K562 (cell line): ENCODE data around the gene RNASEH1. TPM values are rescaled to one million over a fixed set of nuclear protein-coding genes. Genes with fewer than 3 reads are reported as not detected.

ENCODE experiments used
- ATAC-seq: fragments of 200-7000 bp; cut with Tn5 transposase; 3 replicates; pipeline ENCODE4 v1.9.1; 2020; ENCODE audit warnings: moderate library complexity
- BruUV-seq: library from RNA; stranded (reverse); fragments of 400-500 nt; replicated peaks from 2 replicates; lab custom pipeline; 2021; lab: Mats Ljungman, UMichigan
- CTCF ChIA-PET: fragments of 300-600 bp; formaldehyde crosslinking; extraction: SDS; loops from one replicate; lab custom pipeline; 2021; ENCODE audit warnings: low intra/inter-chr PET ratio; lab: Yijun Ruan, JAX
- POLR2A ChIA-PET: fragments of 300-600, 350-650 bp; sonication (Branson Sonifier 250); formaldehyde crosslinking; extraction: SDS; loops from one replicate; lab custom pipeline; 2021; ENCODE audit warnings: antibody characterized with exemption, inconsistent platforms; lab: Yijun Ruan, JAX
- DNase-seq, 4 experiments: peaks; one replicate each; pipeline versions ENCODE4 v3.0.0 to v3.0.0-alpha.2; 2011 to 2018; ENCODE audit warnings: low spot score in 3 of 4, mixed read lengths in 3 of 4; ENCODE audit errors: extremely low read depth in 1 of 4
- FAIRE-seq: peaks from 2 replicates; lab custom pipeline; 2011; peaks lifted over from hg19 to GRCh38; lab: Jason Lieb, UNC
- H2AFZ ChIP-seq: 2 replicates; pipeline ENCODE4 v1.6.0; 2011; ENCODE audit warnings: low read depth, low read length, control low read depth, inconsistent platforms
- H3K27ac ChIP-seq: fragments of 200-600 bp; 3 replicates; pipeline ENCODE4 v1.8.0; 2011; ENCODE audit warnings: low read depth, mild to moderate bottlenecking, control low read depth, inconsistent platforms, low read length, moderate library complexity, mixed read lengths; ENCODE audit errors: extremely low read depth
- H3K27me3 ChIP-seq, 2 experiments: fragments of 300-600 bp in 1 of 2; 2 replicates in 1 of 2; 3 replicates in 1 of 2; pipeline versions ENCODE4 v1.6.0 to v1.8.0; 2011; ENCODE audit warnings: inconsistent platforms in 2 of 2, low read length in 2 of 2, mild to moderate bottlenecking in 1 of 2, mixed read lengths in 1 of 2, moderate library complexity in 1 of 2; ENCODE audit not compliant: control insufficient read depth in 2 of 2, insufficient read depth in 2 of 2
- H3K36me3 ChIP-seq: fragments of 300-600 bp; 3 replicates; pipeline ENCODE4 v1.8.0; 2011; ENCODE audit warnings: mild to moderate bottlenecking, low read length, inconsistent platforms; ENCODE audit not compliant: control insufficient read depth, insufficient read depth
- H3K4me1 ChIP-seq, 2 experiments: fragments of 200-600 bp in 1 of 2; replicated peaks in 1 of 2; 2 replicates in 1 of 2; 3 replicates in 1 of 2; pipeline versions ENCODE4 v1.5.1 to v1.8.0; 2011; ENCODE audit warnings: inconsistent platforms in 2 of 2, low read length in 2 of 2, mild to moderate bottlenecking in 1 of 2, mixed read lengths in 1 of 2, moderate library complexity in 1 of 2; ENCODE audit not compliant: control insufficient read depth in 2 of 2, insufficient read depth in 2 of 2
- H3K4me2 ChIP-seq: 2 replicates; pipeline ENCODE4 v1.6.1; 2011; ENCODE audit warnings: low read length, control low read depth, inconsistent platforms, mixed read lengths; ENCODE audit not compliant: insufficient read depth
- H3K4me3 ChIP-seq: fragments of 200-600 bp; sonication (generic), shearing (Covaris generic); 2 replicates; pipeline ENCODE4 v1.5.1; 2016; ENCODE audit warnings: control low read depth, inconsistent platforms
- H3K79me2 ChIP-seq: fragments of 200-600 bp; 3 replicates; pipeline ENCODE4 v1.8.0; 2011; ENCODE audit warnings: low read length, inconsistent platforms; ENCODE audit not compliant: control insufficient read depth, insufficient read depth
- H3K9ac ChIP-seq, 2 experiments: 2 replicates each; pipeline versions ENCODE4 v1.6.0 to v1.6.1; 2011; ENCODE audit warnings: low read depth in 2 of 2, low read length in 2 of 2, control low read depth in 1 of 2, inconsistent platforms in 1 of 2, mild to moderate bottlenecking in 1 of 2, mixed read lengths in 1 of 2; ENCODE audit not compliant: insufficient read depth in 1 of 2
- H3K9me1 ChIP-seq: one replicate; pipeline ENCODE4 v1.6.0; 2011; ENCODE audit warnings: inconsistent platforms, mild to moderate bottlenecking, low read length, moderate library complexity; ENCODE audit not compliant: control insufficient read depth, insufficient read depth
- H3K9me3 ChIP-seq: replicated peaks from 2 replicates; pipeline ENCODE4 v1.5.1; 2011; ENCODE audit warnings: low read depth, low read length, inconsistent platforms; ENCODE audit not compliant: control insufficient read depth, insufficient read depth
- H4K20me1 ChIP-seq: replicated peaks from 2 replicates; pipeline ENCODE4 v1.6.1; 2011; ENCODE audit warnings: low read length, inconsistent platforms, mixed read lengths; ENCODE audit not compliant: control insufficient read depth, insufficient read depth
- FOXK1 ChIP-seq: sonication (generic); formaldehyde crosslinking; IDR thresholded peaks from 2 replicates; pipeline ENCODE4 v1.8.0; 2022; ENCODE audit warnings: missing genetic modification reagents, mild to moderate bottlenecking, borderline replicate concordance
- KDM4B ChIP-seq, 2 experiments: fragments of 450-650 bp in 1 of 2; sonication (generic) in 1 of 2; IDR thresholded peaks; 2 replicates each; pipeline ENCODE4 v1.6.1; 2016 to 2017; ENCODE audit warnings: borderline replicate concordance in 2 of 2, antibody characterized with exemption in 1 of 2, low read depth in 1 of 2, mild to moderate bottlenecking in 1 of 2
- RFX7 ChIP-seq: fragments of 250-450 bp; sonication (Bioruptor Pico); IDR thresholded peaks from 2 replicates; pipeline ENCODE4 v1.5.1; 2021; ENCODE audit warnings: mild to moderate bottlenecking
- RUNX1 ChIP-seq: sonication (generic); IDR thresholded peaks from 2 replicates; pipeline ENCODE4 v1.6.1; 2016; ENCODE audit warnings: antibody characterized with exemption, low read depth
- SRF ChIP-seq, 2 experiments: fragments of 250-450, 450-650 bp in 1 of 2; sonication (Bioruptor Pico) in 1 of 2; sonication (generic) in 1 of 2; formaldehyde crosslinking; IDR thresholded peaks; 2 replicates each; pipeline versions ENCODE4 v1.5.0 to v1.5.1; 2020 to 2022; ENCODE audit warnings: mild to moderate bottlenecking in 1 of 2, missing genetic modification reagents in 1 of 2
- ZNF696 ChIP-seq: fragments of 250-450 bp; sonication (Bioruptor Pico); conservative IDR thresholded peaks from 2 replicates; pipeline ENCODE4 v1.4.0; 2020; ENCODE audit warnings: mild to moderate bottlenecking, moderate library complexity
- WGBS: fragments of 100-300 bp; shearing (Covaris generic); methylation state at CpG from one replicate; pipeline ENCODE4 v1.1.6; 2016; ENCODE audit warnings: low coverage, mixed read lengths; ENCODE audit not compliant: insufficient coverage; ENCODE audit errors: missing lambda C conversion rate; 5-methylcytosine and 5-hydroxymethylcytosine counted together
- in situ Hi-C: fragments of 300-500 bp; cut with MboI; formaldehyde crosslinking; loops from 4 replicates; pipeline ENCODE4 v1.15.0; 2018; ENCODE audit warnings: inconsistent platforms, mixed read lengths
- intact Hi-C: fragments of 100-400 bp; cut with micrococcal nuclease; formaldehyde crosslinking; loops from 2 replicates; pipeline ENCODE4 v1.14.2; 2022
- polyA plus RNA-seq, 8 experiments: library from polyadenylated mRNA; depleted of rRNA in 4 of 8; stranded (reverse) in 5 of 8; unstranded in 3 of 8; fragments of >200 nt; fragmentation: Nextera tagmentation in 2 of 8; fragmentation: Illumina TruSeq in 1 of 8; extraction: Ambion mirVana in 2 of 8; extraction: Trizol in 1 of 8; gene quantifications; 2 replicates each; pipeline versions ENCODE4 v1.2.1 to v1.2.3, GENCODE V29; 2011 to 2014; ENCODE audit warnings: inconsistent platforms in 1 of 8, missing spikeins in 1 of 8
- total RNA-seq, 7 experiments: library from RNA; depleted of rRNA in 6 of 7; stranded (reverse); fragments of >200 nt in 6 of 7; fragmentation: Illumina TruSeq in 2 of 7; extraction: Trizol in 2 of 7; gene quantifications; 2 replicates each; pipeline versions ENCODE4 v1.2.1 to v1.2.3, GENCODE V29; 2011 to 2021; ENCODE audit warnings: low replicate concordance in 1 of 7
- TF ChIP-seq, protein P1 (sequence below): fragments of 450-650 bp; IDR thresholded peaks from 2 replicates; pipeline ENCODE4 v1.6.1; 2017; ENCODE audit warnings: antibody characterized with exemption
- TF ChIP-seq, protein P2 (sequence below): IDR thresholded peaks from 2 replicates; pipeline ENCODE4 v1.6.1; 2011; ENCODE audit not compliant: insufficient read length; ENCODE audit errors: extremely low read depth
- TF ChIP-seq, protein P3 (sequence below): fragments of 450-650 bp; IDR thresholded peaks from 2 replicates; pipeline ENCODE4 v1.6.1; 2018; ENCODE audit warnings: mild to moderate bottlenecking, low read depth; ENCODE audit not compliant: partially characterized antibody
- TF ChIP-seq, protein P4 (sequence below): sonication (generic); formaldehyde crosslinking; IDR thresholded peaks from 2 replicates; pipeline ENCODE4 v1.5.0; 2020; ENCODE audit warnings: missing genetic modification reagents

The RNASEH1 gene
- total and polyA plus RNA-seq, 9 of the 15 experiments (the other 6 are each of a cell fraction or from before 2014, with no cell fraction given) = 25.7 to 47.5 (median 42.8) TPM

DNA sequence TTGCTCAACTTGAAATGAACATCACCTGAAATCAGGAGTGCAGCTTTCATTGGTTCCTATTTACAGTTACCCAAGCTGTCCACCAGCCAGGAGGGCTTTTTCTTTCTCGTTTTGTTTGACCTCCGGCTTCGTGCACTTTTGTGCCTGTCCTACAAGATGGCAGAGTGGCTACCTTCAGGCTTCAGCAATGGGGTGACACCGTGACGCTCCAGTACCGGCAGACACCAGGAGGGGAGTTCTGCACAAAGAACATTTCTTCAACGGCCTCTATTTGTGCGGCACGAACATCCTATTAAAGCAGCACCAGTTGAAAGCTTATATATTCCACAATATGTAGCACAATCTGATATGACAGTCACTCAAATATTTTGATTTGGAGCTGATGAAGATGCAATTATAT lies 18.3 kb downstream of the RNASEH1 start (continued):
- TF ChIP-seq, protein P1, sequence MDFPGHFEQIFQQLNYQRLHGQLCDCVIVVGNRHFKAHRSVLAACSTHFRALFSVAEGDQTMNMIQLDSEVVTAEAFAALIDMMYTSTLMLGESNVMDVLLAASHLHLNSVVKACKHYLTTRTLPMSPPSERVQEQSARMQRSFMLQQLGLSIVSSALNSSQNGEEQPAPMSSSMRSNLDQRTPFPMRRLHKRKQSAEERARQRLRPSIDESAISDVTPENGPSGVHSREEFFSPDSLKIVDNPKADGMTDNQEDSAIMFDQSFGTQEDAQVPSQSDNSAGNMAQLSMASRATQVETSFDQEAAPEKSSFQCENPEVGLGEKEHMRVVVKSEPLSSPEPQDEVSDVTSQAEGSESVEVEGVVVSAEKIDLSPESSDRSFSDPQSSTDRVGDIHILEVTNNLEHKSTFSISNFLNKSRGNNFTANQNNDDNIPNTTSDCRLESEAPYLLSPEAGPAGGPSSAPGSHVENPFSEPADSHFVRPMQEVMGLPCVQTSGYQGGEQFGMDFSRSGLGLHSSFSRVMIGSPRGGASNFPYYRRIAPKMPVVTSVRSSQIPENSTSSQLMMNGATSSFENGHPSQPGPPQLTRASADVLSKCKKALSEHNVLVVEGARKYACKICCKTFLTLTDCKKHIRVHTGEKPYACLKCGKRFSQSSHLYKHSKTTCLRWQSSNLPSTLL = no peak
- TF ChIP-seq FOXK1 (CRISPR knock-in tag) = no peak

DNA sequence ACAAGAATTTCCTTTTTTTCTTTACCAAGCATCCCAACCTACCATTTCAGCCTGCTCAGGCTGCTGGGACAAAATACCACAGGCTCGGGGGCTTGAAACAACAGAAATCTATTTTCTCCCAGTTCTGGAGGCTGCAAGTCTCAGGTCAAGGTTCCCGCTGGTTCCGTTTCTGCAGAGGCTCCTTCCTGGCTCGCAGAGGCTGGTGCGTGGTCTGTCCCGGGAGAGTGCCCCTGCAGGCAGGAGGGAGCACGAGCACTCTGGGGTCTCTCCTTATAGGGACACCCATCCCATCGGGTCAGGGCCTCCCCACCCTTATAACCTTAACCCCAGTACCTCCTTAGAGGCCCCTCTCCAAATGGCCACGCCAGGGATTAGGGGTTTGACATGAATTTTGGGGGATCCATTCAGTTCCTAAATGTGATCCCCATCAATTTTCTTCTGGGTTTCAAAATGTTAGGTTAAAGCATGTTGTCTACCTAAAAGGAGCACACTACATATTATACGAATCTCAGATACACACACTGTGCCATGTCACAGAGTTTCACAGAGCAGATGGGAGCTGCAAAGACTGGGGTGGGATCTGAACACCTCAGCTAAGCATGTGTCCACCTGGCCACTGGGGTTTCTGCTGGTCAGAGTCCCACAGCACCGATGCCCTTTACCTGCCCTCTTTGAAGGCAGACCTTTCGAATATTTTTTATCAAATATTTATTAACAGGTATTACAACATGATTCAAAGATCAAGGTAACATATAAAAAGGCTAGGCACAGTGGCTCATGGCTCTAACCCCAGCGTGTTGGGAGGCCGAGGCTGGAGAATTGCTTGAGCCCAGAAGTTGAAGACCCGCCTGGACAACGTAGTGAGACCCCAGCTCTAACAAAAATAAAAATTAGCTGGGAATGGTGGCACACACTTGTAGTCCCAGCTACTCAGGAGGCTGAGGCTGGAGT lies 21.2 kb downstream of the RNASEH1 start:
- Histone ChIP-seq H3K27ac (peak overlapping the region; percentile 86), H3K27me3 (no peaks in the 10 kb centered on the region), H3K9me1 (no peaks in the 10 kb centered on the region), H3K9me3 (peaks cover 6% of the 10 kb centered on the region; the same call in 1 of the 2 replicates), H3K36me3 (peaks cover 29% of the 10 kb centered on the region; the same call in 2 of the 3 replicates), H3K79me2 (no peaks in the 10 kb centered on the region; the same call in 2 of the 3 replicates), H3K4me1 (peaks cover 9 to 18% of the 10 kb centered on the region in 2 experiments; a peak in 4 of 5 replicates), H4K20me1 (no peaks in the 10 kb centered on the region), H3K9ac (peak overlapping the region; percentile 82 to 98), H2AFZ (peak overlapping the region; percentile 92), H3K4me2 (peak overlapping the region; percentile 81), H3K4me3 (peak overlapping the region; percentile 40)
- no TSS peak for BruUV-seq
- POLR2A ChIA-PET = interaction anchor here (2.3 kb wide), 1 partner anchor 13 kb away, joined by 8 read pairs; no protein-coding TSS in a partner anchor
- DNase-seq = peak; percentile 75 to 83 (median 79)
- intact Hi-C loops (loop anchor here (1.0 to 5.0 kb wide), 2 partner anchors 35 to 115 kb away; no protein-coding TSS in a partner anchor), in situ Hi-C loops (no loop called here)
- FAIRE-seq = no peak
- CTCF ChIA-PET = no interaction called here
- peak; percentile 93 for ATAC-seq
- WGBS = 50% methylated on average over 16 of the region's 16 CpGs
- no peak for TF ChIP-seq ZNF696
- no peak for TF ChIP-seq KDM4B (IDR thresholded peaks at IDR 0.05; ENCODE audit: borderline replicate concordance in 2 of 2, low read depth in 1 of 2)
- no peak for TF ChIP-seq RFX7 (CRISPR knock-in tag)
- TF ChIP-seq, protein P2, sequence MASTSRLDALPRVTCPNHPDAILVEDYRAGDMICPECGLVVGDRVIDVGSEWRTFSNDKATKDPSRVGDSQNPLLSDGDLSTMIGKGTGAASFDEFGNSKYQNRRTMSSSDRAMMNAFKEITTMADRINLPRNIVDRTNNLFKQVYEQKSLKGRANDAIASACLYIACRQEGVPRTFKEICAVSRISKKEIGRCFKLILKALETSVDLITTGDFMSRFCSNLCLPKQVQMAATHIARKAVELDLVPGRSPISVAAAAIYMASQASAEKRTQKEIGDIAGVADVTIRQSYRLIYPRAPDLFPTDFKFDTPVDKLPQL = no peak
- peak in 1 of 2 experiments; percentile 89; a peak in 2 of 4 replicates for TF ChIP-seq SRF (CRISPR knock-in tag; IDR thresholded peaks at IDR 0.05)
- no peak for TF ChIP-seq RUNX1
- TF ChIP-seq, protein P3, sequence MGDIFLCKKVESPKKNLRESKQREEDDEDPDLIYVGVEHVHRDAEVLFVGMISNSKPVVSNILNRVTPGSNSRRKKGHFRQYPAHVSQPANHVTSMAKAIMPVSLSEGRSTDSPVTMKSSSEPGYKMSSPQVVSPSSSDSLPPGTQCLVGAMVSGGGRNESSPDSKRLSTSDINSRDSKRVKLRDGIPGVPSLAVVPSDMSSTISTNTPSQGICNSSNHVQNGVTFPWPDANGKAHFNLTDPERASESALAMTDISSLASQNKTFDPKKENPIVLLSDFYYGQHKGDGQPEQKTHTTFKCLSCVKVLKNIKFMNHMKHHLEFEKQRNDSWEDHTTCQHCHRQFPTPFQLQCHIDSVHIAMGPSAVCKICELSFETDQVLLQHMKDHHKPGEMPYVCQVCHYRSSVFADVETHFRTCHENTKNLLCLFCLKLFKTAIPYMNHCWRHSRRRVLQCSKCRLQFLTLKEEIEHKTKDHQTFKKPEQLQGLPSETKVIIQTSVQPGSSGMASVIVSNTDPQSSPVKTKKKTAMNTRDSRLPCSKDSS = no peak
- TF ChIP-seq, protein P4, sequence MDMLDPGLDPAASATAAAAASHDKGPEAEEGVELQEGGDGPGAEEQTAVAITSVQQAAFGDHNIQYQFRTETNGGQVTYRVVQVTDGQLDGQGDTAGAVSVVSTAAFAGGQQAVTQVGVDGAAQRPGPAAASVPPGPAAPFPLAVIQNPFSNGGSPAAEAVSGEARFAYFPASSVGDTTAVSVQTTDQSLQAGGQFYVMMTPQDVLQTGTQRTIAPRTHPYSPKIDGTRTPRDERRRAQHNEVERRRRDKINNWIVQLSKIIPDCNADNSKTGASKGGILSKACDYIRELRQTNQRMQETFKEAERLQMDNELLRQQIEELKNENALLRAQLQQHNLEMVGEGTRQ (CRISPR knock-in tag) = no peak
